Activated CD4-positive, alpha-beta T cell treated with anti-CD3 and anti-CD28 coated beads, Interleukin-2, Interleukin-6, amounts not matched to agents 100 ng/mL and 50 ng/mL, durations not matched to agents 16 hours and 8 hours (primary cell): ENCODE results near the gene CUX1.
A peak's percentile ranks its signal among the peaks of the same experiment; 100 is the strongest.

Experiments used
- DNase-seq: peaks from one replicate; pipeline ENCODE4 v3.0.0-alpha.2; 2020

Gene CUX1

GRCh38 chr7:101940830-101941229 lies 123.4 kb downstream of the CUX1 start:
- no peak for DNase-seq

DNA sequence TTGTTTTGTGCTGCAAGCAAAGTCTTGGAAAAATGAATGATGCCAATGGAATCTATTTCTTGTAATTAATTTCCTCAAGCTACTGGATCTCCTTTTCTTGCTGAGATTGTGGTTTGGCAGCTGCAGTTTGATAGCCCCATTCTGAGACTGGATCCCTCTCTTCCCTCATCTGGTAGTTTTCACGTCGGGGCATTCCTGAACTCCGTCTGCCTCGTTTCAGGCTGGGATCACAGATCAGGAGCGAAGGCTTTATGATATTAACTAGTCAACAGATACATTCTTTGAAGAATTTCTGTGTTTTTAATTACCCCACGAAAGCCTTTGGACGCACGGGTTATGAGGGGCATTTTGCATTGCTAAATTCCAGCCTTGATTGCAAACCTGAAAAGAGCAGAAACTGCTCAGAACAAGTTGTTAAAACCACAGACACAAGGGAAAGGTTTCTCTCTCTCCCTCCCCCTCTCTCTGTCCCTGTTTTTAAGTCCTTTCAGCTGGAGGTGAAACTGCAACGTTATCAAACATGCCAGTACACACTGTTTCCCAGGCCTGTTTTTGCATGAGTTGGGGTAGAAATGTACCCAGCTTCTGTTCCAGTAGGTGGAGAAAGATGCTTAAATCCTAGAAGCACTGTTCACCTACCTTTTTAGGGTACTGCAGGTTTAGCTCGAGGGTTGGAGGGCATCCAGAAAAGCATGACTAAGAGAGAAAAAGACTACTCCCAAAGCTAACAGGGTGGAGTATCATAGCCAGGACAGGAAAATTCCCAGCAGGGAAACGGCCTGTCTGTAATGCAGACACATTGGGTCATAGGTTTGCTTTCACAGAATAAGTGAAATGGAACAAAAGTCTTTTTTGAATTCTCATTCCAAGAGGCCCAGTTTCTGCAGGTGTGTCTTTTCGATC lies 124.3 kb downstream of the CUX1 start:
- DNase-seq = no peak

- DNase-seq = no peak
Observed at GRCh38 chr7:101942603-101943210, 125.3 kb downstream of the CUX1 start.

DNA sequence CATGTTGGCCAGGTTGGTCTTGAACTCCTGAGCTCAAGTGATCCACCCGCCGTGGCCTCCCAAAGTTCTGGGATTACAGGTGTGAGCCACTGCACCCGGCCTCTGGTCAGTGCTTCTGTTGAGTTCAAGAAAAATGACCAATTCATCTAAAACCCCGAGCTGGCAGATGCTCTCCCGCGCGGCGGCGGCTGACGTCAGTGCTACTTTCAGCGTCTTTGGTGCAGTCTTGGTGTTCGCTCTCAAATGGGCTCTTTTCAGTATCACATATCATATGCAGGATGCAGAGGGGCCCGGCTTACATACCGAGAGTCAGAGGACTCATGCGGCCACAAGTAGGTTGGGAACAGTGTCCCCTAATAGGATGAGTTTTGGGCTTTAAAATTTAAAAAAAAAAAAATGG lies 125.9 kb downstream of the CUX1 start:
- DNase-seq = no peak

GRCh38 chr7:101943889-101944600 lies 126.6 kb downstream of the CUX1 start:
- DNase-seq = no peak

DNA sequence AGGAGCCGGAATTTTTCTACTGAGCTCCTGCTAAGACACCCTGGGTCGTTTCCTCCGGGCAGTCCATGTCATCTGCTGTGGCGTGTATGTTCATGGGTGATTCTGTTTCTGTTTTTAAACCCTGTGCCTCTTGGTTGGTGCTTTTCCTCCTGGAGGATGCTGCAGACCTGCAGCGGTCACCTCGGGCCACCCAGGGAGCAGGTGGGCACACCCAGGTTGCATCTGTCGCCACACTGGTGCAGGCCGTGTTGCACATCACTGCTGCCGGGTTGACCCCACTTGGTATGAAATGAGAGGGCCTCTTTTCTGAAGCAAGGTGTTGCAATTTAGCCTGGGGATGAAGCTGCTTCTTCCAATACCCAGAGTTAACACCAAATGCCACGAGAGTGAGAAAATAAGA lies 127.2 kb downstream of the CUX1 start:
- DNase-seq = no peak

- DNase-seq = no peak
Observed at GRCh38 chr7:101945034-101945758, 127.8 kb downstream of the CUX1 start.

DNA sequence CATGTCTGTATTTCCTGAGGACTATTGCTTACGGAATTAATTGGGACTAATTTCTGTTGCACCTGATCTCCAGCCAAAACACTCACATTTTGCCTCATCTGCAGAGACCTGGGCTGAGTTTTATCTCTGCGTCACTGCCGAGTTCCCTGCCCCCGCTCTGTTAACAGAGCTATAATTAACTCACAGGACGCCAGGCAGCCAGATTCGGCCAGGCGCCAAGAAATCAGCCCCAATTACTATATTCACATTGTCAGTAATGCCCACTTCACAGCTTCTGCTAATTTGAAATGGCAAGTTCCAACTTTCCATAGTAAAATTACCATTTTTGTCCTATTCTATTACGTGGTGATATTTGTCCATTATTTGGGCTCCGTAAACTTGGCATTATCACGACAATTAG lies 130.5 kb downstream of the CUX1 start:
- DNase-seq = no peak

DNA sequence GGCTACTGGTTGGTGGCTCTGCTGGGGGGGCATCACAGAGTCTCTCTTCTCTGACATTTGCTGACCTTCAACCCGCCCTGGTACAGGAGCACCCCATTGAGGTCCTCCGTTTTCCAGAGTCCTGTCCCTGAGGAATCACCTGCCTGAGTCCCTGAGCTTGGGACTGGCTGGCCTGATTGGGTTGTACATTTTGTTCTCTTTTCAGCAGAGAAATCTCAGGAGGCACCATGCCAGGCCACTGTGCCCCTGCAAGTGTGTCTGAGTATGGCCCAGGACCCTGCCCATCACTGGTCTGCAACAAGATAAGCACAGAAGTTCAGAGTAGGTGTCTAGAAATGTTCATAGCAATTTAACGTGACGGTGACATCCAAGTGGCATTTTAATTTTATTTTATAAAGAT lies 131.2 kb downstream of the CUX1 start:
- no peak for DNase-seq

GRCh38 chr7:101950450-101951119 lies 133.2 kb downstream of the CUX1 start:
- no peak for DNase-seq

DNA sequence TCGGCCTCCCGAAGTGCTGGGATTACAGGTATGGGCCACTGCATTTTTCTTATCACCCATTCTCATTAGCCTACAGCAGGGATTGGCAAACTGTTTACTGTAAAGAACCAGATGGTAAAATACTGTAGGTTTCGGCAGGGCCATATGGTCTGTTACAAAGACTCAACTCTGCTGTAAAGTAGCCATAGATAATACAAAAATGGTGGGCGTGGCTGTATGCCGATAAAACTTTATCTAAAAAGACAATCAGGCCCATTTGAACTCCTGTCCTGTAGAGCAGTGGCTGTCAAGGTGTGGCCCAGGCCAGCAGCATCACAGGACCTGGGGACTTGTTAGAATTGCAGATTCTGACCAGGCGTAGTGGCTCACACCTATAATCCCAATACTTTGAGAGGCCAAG lies 134.3 kb downstream of the CUX1 start:
- DNase-seq = no peak

GRCh38 chr7:101952355-101953247 lies 135.2 kb downstream of the CUX1 start:
- DNase-seq = peak; percentile 20

DNA sequence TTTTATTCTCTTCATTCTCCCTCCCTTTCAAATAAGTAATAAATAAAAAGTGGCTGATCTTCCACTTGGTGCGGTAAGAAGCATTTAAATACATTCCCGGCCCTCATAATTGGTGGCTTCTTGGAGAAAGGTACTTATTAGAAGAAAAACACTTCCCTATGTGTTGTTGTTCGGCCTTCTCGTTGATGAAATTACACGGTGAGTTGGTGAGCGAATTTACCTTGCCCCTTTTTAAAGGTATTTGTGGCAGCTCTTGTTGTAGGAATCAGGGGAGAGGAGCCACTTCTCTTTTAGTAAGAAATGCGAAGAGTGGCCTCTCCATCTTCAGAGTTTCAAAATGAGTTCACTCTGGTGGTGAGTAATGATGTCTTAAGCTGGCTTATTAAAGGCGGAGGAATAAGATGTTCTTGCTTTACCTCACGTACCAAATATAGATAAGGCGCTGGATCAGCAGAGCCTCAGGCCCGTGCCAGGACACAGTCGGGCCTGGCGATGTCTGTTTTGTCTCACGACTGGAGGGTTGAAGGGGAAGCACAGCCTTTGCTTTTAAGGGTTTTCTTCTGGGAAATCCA lies 135.9 kb downstream of the CUX1 start:
- DNase-seq = peak; percentile 61

GRCh38 chr7:101954499-101954898 lies 137.1 kb downstream of the CUX1 start:
- DNase-seq = no peak

DNA sequence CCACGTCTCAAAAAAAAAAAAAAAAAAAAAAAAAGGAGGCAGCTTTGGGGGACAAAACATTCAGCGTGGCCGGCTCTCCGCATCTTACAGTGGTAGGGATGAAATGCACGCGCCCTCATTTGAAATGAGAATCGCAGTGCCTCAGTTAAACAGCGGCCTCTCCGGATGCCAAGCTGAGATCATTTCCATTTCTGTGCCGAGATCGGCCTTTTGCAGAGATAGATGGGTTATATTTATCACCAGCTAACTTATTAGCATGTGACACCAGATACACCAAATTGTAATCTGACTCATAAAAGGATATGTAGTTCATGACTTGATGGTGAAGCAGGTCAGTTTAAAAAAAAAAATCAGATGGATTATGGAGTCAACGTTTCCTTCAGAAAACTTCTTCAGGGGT lies 138.7 kb downstream of the CUX1 start:
- DNase-seq = no peak

GRCh38 chr7:101957744-101958525 lies 140.5 kb downstream of the CUX1 start:
- peak; percentile 17 for DNase-seq

- no peak for DNase-seq
Observed at GRCh38 chr7:101959342-101959741, 141.9 kb downstream of the CUX1 start.

DNA sequence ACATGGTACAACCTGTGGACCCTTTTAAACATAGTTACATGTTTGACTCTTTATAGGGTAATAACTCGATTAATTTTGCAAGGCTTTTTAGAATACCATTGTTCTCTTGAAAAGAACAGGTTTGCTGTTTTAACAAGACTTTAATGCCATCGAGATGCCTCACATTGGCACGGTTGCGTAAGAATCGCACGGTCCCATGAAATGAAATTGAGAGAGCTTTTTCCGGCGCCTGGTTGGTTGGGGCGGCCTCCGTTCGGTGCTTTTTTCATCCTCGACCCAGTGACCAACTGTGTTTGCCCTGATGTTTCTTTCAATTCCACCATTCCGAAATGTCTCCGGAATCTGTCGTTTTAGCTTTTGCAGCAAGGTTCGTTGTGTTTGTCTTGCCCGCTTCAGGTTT lies 142.4 kb downstream of the CUX1 start:
- DNase-seq = no peak

DNA sequence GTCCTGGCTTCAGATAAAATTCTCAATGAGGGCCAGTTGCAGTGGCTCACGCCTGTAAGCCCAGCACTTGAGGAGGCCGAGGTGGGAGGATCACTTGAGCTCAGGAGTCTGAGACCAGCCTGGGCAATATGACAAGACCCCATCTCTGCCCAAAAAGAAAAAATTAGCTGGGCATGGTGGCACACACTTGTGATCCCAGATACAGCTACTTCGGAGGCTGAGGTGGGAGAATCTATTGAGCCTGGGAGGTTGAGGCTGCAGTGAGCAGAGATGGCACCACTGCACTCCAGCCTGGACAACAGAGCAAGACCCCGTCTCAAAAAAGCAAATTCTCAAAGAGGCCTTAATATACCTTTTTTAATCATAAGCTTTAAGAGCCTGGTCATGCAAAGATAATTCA lies 142.9 kb downstream of the CUX1 start:
- no peak for DNase-seq

- no peak for DNase-seq
Observed at GRCh38 chr7:101960985-101961708, 143.7 kb downstream of the CUX1 start.
